ENCODE measurements around the gene TMEM229A. TPM values are rescaled to one million over a fixed set of nuclear protein-coding genes. Genes with fewer than 3 reads are reported as not detected.

The TMEM229A gene
- total RNA-seq, 2 donors from 2014 or later, result 0.11 TPM; not detected in 1

DNA sequence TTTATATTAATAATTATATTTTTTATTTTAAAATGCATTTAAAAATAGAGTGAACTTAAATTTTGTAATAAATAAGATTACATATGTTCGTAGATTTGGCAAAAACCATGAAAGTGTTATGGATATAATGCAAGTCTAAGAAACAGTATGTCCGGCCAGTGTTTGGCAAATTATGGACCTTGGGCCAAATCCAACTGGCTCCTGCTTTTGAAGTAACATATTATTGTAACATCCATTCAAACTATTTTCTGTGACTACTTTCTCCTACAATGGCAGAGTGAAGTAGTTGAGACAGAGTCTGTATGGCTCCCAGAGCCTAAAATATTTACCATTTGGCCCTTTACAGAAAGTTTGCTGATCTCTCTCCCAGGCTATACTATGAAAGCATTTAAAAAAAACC lies 38.9 kb downstream of the TMEM229A start:
- DNase-seq (no peak), ATAC-seq (no peak)
- intact Hi-C loops (cut with DNase I, micrococcal nuclease), result no loop called here

DNA sequence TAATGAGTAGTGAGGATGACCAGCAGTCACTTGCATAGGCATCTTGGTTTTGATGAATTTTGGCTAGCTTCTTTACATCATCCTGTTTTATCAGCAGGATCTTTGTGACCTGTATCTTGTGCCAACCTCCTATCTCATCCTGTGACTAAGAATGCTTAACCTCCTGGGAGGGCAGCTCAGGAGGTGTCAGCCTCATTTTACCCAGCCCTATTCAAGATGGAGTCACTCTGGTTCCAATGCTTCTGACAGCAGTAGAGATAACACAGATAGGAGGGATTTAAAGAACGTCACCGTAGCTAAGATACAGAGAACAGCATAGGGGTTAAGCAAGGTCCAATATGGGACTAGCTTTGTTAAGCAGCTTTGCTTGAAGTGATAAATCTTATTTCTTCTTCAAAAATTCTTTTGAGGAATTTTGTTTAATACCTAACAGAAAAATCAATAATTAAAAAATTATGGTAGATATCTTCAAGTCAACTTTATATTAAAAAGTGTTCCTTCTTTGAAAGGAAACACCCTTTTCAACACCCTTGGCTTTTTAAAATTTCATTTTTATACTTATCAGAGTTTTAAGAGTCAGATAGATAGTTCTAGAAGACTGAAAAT lies 39.9 kb downstream of the TMEM229A start:
- intact Hi-C loops (cut with DNase I, micrococcal nuclease), result no loop called here
- ATAC-seq (no peak), DNase-seq (no peak)

DNA sequence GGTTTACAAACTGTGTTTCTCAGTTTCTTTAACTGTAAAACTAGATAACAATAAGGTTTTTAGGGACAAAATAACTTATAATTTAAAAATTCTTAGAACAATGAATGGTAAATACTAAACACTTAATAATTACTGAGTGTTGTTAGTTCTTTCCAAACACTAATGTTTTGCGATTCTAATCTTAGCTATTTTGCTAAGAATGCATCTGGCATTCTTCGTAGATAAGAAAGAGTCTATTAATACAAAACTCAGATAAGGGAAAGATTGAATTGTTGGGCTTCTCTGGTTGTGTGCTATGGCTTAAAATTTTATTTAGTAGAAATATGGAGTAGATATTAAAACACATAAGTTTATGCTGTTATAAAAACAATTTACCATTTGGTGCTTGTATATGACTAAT lies 45.4 kb downstream of the TMEM229A start:
- no peak for DNase-seq
- ATAC-seq, result no peak

More for the DNA sequence above, 45.4 kb downstream of the TMEM229A start:
- intact Hi-C loops (cut with DNase I, micrococcal nuclease), result no loop called here

Other genes starting within 250 kb of the TMEM229A start
- not detected for gene HYAL4, start 187.9 kb downstream of the TMEM229A start, total RNA-seq
- not detected for gene SPAM1, start 107.8 kb downstream of the TMEM229A start, total RNA-seq

All from left colon (tissue), 2 donors.